Lower leg skin (tissue), 3 donors: ENCODE measurements around the gene SRSF4.

Experiments used
- CTCF ChIP-seq, 3 donors: fragments of 450-650 bp; IDR thresholded peaks; one replicate each; pipeline ENCODE4 v1.5.1; 2016; ENCODE audit warnings: antibody characterized with exemption in 3 of 3, mild to moderate bottlenecking in 3 of 3, moderate library complexity in 2 of 3
- POLR2A ChIP-seq, 2 donors: fragments of 450-650 bp; IDR thresholded peaks; one replicate each; pipeline ENCODE4 v1.6.1; 2016 to 2017; ENCODE audit warnings: antibody characterized with exemption in 2 of 2, mild to moderate bottlenecking in 1 of 2, moderate library complexity in 1 of 2

- TF ChIP-seq CTCF (IDR thresholded peaks at IDR 0.05) (no peak), POLR2A (IDR thresholded peaks at IDR 0.05) (no peak)
Measured at GRCh38 chr1:29222686-29223085, 41.0 kb upstream of the SRSF4 start.
